ENCODE results near the gene TRH. TPM values are rescaled to one million over a fixed set of nuclear protein-coding genes. Genes with fewer than 3 reads are reported as not detected.

The TRH gene
- total and polyA plus RNA-seq, 9 of the 15 experiments (the other 6 are each of a cell fraction or from before 2014, with no cell fraction given), result not detected

- TF ChIP-seq RREB1 (CRISPR knock-in tag; IDR thresholded peaks at IDR 0.05), result no peak
- TF ChIP-seq SIN3A (IDR thresholded peaks at IDR 0.05; ENCODE audit: borderline replicate concordance in 2 of 2, control insufficient read depth in 1 of 2, low read depth in 2 of 2, low read length in 2 of 2), result no peak
- TF ChIP-seq ZNF143 (CRISPR knock-in tag; IDR thresholded peaks at IDR 0.05), result no peak
- no peak for TF ChIP-seq ZNF740 (CRISPR knock-in tag; IDR thresholded peaks at IDR 0.05)
- no peak for TF ChIP-seq ZNF740 (tag; IDR thresholded peaks at IDR 0.05)
- no peak for TF ChIP-seq NFIC (IDR thresholded peaks at IDR 0.05)
- TF ChIP-seq CEBPG (CRISPR knock-in tag; IDR thresholded peaks at IDR 0.05), result no peak
- no peak for TF ChIP-seq CEBPG (tag; conservative IDR thresholded peaks at IDR 0.05 in 1 of 2, IDR thresholded peaks at IDR 0.05 in 1 of 2)
- no peak for TF ChIP-seq ZNF347 (CRISPR knock-in tag; IDR thresholded peaks at IDR 0.05; ENCODE audit: low read depth)
- TF ChIP-seq, protein P1, sequence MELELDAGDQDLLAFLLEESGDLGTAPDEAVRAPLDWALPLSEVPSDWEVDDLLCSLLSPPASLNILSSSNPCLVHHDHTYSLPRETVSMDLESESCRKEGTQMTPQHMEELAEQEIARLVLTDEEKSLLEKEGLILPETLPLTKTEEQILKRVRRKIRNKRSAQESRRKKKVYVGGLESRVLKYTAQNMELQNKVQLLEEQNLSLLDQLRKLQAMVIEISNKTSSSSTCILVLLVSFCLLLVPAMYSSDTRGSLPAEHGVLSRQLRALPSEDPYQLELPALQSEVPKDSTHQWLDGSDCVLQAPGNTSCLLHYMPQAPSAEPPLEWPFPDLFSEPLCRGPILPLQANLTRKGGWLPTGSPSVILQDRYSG (tag; conservative IDR thresholded peaks at IDR 0.05; ENCODE audit: low read depth), result no peak
- TF ChIP-seq, protein P2, sequence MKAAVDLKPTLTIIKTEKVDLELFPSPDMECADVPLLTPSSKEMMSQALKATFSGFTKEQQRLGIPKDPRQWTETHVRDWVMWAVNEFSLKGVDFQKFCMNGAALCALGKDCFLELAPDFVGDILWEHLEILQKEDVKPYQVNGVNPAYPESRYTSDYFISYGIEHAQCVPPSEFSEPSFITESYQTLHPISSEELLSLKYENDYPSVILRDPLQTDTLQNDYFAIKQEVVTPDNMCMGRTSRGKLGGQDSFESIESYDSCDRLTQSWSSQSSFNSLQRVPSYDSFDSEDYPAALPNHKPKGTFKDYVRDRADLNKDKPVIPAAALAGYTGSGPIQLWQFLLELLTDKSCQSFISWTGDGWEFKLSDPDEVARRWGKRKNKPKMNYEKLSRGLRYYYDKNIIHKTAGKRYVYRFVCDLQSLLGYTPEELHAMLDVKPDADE (conservative IDR thresholded peaks at IDR 0.05; ENCODE audit: control insufficient read depth, low read depth, low read length), result no peak
- no peak for TF ChIP-seq ZNF175 (CRISPR knock-in tag; IDR thresholded peaks at IDR 0.05; ENCODE audit: low read depth)
Observed at GRCh38 chr3:129979905-129980304, 5.4 kb downstream of the TRH start (continued).

All from K562 (cell line).